DMS79 (cell line): Measurements from ENCODE around the gene CNKSR1.
A peak's percentile ranks its signal among the peaks of the same experiment; 100 is the strongest.

ENCODE experiments used
- DNase-seq: peaks from one replicate; lab custom pipeline; 2025; lab: John Stamatoyannopoulos, UW

CNKSR1 gene

GRCh38 chr1:26177182-26177684 lies at the start of gene CNKSR1:
Gene CNKSR1, plus strand, starts transcription at chr1:26177491. Its CDS starts 57 bp downstream, at chr1:26177548.
- no peak for DNase-seq

- DNase-seq = no peak
Measured at GRCh38 chr1:26129778-26130177, 47.5 kb upstream of the CNKSR1 start.

GRCh38 chr1:26130695-26131094 lies 46.6 kb upstream of the CNKSR1 start:
- DNase-seq = no peak

GRCh38 chr1:26132128-26132833 lies 45.0 kb upstream of the CNKSR1 start:
- DNase-seq = no peak

- DNase-seq = no peak
Measured at GRCh38 chr1:26132834-26133167, 44.5 kb upstream of the CNKSR1 start.

GRCh38 chr1:26134466-26134865 lies 42.8 kb upstream of the CNKSR1 start:
- no peak for DNase-seq

- peak; percentile 97 for DNase-seq
Measured at GRCh38 chr1:26138974-26139558, 38.2 kb upstream of the CNKSR1 start.

- DNase-seq = no peak
Measured at GRCh38 chr1:26142159-26142558, 35.1 kb upstream of the CNKSR1 start.

- DNase-seq = peak; percentile 80
Measured at GRCh38 chr1:26145041-26145959, 32.0 kb upstream of the CNKSR1 start.

- DNase-seq = no peak
Measured at GRCh38 chr1:26145960-26146294, 31.4 kb upstream of the CNKSR1 start.

GRCh38 chr1:26148887-26149286 lies 28.4 kb upstream of the CNKSR1 start:
- no peak for DNase-seq

- DNase-seq = no peak
Measured at GRCh38 chr1:26153966-26154532, 23.2 kb upstream of the CNKSR1 start.

GRCh38 chr1:26154750-26155149 lies 22.5 kb upstream of the CNKSR1 start:
- no peak for DNase-seq

- DNase-seq = no peak
Measured at GRCh38 chr1:26155370-26156284, 21.7 kb upstream of the CNKSR1 start.

- no peak for DNase-seq
Measured at GRCh38 chr1:26156285-26157038, 20.8 kb upstream of the CNKSR1 start.

GRCh38 chr1:26158271-26158907 lies 18.9 kb upstream of the CNKSR1 start:
- no peak for DNase-seq

- no peak for DNase-seq
Measured at GRCh38 chr1:26158908-26159742, 18.2 kb upstream of the CNKSR1 start, which contains the start of gene FAM110D. Gene FAM110D, plus strand, starts transcription at chr1:26159079. Its CDS starts 2,213 bp downstream, at chr1:26161292.

GRCh38 chr1:26159743-26160039 lies 17.6 kb upstream of the CNKSR1 start:
- DNase-seq = no peak
